PC-3 (cell line): ENCODE results near the gene ARHGEF35.
"Not testable (repeated sequence)": the region's sequence is repeated elsewhere in the genome, so short reads cannot be mapped to it uniquely, and the experiment has no call there.

Experiments used
- CTCF ChIP-seq: fragments of 300-600 bp; sonication (generic); conservative IDR thresholded peaks from 2 replicates; pipeline ENCODE4 v1.5.1; 2017; ENCODE audit warnings: antibody characterized with exemption, low read depth, mild to moderate bottlenecking, low read length
- EZH2 ChIP-seq: fragments of 300-600 bp; sonication (generic); IDR thresholded peaks from one replicate; pipeline ENCODE4 v1.6.1; 2017; ENCODE audit warnings: antibody characterized with exemption, mild to moderate bottlenecking, low read length; ENCODE audit not compliant: unreplicated experiment

- TF ChIP-seq CTCF, EZH2: not testable (repeated sequence)
Observed at GRCh38 chr7:144187848-144188247, 7.8 kb downstream of the ARHGEF35 start.
